GM19351 (cell line): ENCODE results near the gene DYRK3.
A peak's percentile ranks its signal among the peaks of the same experiment; 100 is the strongest.
"Not testable (repeated sequence)": the region's sequence is repeated elsewhere in the genome, so short reads cannot be mapped to it uniquely, and the experiment has no call there.

Experiments
- ATAC-seq: cut with Tn5 transposase; IDR thresholded peaks from one replicate; pipeline ENCODE4 v1.9.1; 2021; ENCODE audit warnings: mild to moderate bottlenecking, moderate library complexity; ENCODE audit not compliant: unreplicated experiment

DYRK3 gene

DNA sequence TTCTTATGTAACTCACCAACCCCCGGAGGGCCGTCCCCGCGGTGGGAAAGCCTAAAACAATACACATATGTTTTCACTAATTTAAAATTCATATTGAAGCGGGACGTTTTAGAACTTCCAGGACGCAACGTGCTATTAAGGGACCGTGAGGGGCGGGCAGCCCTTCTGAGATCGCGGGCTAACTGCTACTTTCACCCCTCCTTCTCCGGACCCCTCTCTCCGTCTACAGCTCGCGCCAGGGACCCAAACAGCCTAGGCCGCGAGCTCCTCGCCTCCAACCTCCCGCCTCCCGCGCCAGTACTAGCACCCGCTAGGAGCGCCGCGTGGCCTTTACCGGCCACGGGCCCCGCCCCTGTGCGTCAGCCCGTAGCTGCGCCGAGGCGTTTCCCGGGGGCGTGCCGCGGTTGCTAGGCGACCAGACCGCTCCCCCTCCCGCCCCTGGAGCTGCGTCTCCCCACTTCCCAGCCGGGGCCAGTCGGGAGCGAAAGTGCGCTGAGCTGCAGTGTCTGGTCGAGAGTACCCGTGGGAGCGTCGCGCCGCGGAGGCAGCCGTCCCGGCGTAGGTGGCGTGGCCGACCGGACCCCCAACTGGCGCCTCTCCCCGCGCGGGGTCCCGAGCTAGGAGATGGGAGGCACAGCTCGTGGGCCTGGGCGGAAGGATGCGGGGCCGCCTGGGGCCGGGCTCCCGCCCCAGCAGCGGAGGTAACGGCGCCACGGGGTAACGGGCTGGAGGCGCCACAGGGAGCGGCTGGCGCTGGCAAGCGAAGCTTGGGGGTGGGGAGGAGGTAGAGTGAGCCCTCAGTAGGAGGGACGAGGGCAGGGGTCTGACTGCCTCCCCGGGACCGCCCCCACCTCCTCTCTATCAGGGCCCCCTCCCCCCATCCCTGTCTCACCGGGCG is at the start of gene DYRK3:
DYRK3 (plus strand) TSS at position 457 of the 898 bp plus-strand sequence; CDS start at position 625, 168 bp downstream.
- ATAC-seq = peak; percentile 87

- no peak for ATAC-seq
These were observed 48.6 kb upstream of the DYRK3 start for GRCh38 chr1:206586501-206587445.

DNA sequence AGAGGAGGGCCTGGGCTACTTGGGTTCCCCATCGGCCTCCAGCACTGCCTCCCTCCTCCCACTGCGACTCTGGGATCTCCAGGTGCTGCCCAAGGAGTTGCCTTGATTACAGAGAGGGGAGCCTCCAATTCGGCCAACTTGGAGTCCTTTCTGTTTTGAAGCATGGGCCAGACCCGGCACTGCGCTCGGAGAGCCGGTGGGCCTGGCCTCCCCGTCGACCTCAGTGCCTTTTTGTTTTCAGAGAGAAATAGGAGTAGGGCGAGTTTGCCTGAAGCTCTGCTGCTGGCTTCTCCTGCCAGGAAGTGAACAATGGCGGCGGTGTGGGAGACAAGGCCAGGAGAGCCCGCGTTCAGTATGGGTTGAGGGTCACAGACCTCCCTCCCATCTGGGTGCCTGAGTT is 47.4 kb upstream of the DYRK3 start:
- ATAC-seq = no peak

GRCh38 chr1:206588492-206588891 is 46.8 kb upstream of the DYRK3 start:
- ATAC-seq = no peak

DNA sequence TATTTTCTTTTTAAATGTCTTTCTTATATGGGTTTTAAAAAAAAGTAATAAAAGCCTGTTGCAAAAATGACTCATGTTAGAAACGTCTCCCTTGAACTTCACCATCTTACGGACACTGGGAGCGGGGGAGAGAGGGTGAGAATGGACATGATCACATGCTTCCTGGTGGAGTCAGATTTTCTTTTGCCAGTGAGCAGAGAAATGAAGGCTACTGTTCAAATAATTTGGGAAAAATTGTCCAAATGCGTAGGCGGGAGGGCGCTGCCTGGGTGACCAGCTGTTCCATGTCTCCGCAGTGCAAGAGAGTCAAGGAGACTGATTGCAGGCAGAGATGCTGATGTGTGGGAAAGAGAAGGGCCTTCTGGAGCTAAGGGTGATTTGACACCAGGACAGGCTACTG is 46.1 kb upstream of the DYRK3 start:
- no peak for ATAC-seq

- ATAC-seq = no peak
These were observed 45.1 kb upstream of the DYRK3 start for GRCh38 chr1:206590025-206590758.

DNA sequence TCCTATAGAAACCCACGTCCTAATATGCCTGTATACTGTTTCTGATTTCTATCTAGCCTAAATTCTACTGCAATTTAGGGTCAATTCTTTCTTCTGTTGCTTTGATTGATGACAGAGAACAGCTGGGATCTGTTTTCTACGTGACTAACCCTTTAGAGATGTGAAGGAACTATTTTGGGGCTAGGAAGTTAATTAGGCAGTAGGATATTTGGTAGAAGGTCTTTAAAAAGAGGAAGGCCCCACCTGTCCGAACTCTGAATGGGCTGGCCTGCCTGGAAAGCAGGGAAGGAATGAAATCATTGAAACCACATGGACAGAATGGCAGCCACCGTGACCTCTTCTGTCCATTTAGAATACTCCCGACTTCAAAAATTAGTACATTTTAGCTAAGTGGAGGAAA is 44.1 kb upstream of the DYRK3 start:
- no peak for ATAC-seq

DNA sequence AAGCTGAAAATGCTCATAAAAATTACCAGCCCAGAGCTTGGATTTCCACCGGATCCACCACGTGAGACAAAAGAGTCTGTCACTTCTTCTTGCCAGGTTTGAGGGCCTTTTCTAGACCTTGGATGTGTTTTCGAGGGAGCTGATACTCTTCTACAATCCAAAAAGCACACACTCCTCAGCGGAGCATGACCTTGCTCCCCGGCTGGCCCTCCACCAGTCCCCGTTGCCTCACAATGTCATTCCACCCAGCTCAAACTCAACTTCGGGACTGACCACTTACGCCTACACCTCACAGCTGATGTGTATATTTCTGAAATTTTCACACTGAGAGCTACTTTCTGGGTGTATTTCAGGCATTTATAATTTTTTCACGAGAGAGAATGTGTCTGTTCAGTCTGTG is 43.6 kb upstream of the DYRK3 start:
- no peak for ATAC-seq

GRCh38 chr1:206593351-206593925 is 41.9 kb upstream of the DYRK3 start:
- no peak for ATAC-seq

DNA sequence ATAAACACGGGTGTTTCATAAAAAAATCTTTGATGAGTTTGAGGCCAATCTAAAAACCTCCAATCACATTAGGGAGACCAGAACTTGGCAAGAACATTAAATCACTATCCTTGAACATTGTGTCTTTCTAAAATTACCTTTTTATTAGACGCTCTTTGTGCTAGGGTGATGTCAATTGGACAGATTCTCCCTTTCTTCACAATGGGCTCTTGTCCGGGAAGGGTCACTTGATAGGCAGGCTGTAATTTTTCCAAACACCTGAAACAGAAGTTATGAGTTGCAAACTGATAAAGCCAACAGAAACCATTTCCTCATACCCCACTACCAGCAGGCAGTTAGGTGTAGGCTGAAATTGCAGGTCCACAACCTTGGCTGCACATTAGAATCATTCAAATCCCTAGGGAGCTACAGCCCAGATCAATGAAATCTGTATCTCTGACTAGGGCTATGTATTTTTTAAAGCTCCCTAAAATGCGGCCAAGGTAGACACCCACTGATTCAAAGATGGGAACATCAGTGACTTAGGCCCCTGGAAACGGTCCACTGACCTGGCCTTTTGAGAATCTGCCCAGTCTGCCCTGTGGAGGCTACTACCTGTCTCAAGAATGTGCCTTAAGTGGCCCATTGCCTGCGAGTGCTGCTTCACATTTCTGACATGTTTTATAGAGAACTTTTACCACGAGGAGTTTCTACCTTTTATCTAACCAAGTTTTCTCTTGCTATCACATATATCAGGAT is 39.6 kb upstream of the DYRK3 start:
- ATAC-seq = no peak

DNA sequence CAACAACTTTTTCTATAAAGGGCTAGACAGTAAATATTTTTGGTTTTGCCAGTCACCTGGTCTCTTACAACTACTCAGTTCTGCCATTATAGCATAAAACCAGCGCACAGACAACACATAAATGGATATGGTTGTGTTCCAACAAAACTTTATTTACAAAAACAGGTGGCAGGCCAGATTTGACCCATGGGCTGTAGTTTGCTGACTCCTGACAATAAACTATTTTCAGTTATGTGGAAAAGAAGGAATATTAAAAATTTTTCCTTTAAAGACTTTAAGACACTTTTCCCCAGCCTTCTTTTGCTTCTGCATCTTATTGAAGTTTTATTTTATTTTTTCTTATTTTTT is 39.0 kb upstream of the DYRK3 start:
- no peak for ATAC-seq

GRCh38 chr1:206600527-206600926 is 34.8 kb upstream of the DYRK3 start:
- no peak for ATAC-seq

GRCh38 chr1:206604861-206605260 is 30.5 kb upstream of the DYRK3 start:
- no peak for ATAC-seq

DNA sequence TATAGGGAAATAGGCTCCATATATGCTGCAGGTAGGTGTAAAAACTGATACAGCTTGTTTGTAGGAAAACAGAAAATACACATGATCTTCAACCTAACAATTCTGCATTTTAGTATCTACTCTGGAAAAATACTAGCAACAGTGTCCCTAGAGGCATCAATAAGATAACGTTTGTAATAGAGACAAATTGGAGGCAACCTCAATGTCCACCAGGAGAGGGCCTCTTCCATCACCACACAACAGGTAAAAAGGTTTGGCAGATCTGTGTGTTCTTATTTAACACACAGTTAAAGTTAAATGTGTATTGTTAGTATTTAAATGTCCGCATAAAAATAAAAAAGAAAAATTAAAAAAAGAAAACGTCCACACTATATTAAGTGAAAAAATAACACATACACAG is 28.5 kb upstream of the DYRK3 start:
- no peak for ATAC-seq

DNA sequence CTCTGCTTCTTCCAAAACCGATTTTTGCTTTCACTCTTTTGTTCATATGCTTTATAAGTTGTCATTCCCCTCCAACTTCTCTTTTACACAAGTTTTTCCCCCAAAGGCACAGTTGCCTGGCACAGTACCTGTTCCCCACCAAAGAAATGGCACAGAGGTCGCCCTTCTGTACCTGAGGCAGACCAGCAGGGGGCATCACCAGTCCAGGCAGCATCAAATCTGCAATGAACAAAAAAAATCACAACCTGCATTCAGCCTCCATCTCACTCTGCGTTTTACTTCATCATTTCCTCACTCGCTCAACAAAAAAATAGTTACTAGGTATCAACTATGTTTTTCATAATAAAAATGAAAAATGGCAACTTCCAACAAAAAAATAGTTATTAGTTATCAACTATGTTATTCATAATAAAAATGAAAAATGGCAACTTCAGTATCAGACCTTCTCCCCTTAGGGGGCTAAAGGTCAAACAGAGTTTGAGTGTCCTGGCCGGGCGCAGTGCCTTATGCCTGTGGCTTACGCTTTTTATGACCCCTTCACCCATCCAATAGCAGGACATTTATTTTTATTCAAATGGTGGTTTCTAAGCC is 27.1 kb upstream of the DYRK3 start:
- ATAC-seq = no peak

- no peak for ATAC-seq
These were observed 25.9 kb upstream of the DYRK3 start for GRCh38 chr1:206609229-206609991.

- peak; percentile 84 for ATAC-seq
These were observed 23.0 kb upstream of the DYRK3 start, which contains the start of gene EIF2D for GRCh38 chr1:206612129-206612876. Gene EIF2D (minus strand): TSS chr1:206612465. CDS start chr1:206612342, 123 bp downstream.

DNA sequence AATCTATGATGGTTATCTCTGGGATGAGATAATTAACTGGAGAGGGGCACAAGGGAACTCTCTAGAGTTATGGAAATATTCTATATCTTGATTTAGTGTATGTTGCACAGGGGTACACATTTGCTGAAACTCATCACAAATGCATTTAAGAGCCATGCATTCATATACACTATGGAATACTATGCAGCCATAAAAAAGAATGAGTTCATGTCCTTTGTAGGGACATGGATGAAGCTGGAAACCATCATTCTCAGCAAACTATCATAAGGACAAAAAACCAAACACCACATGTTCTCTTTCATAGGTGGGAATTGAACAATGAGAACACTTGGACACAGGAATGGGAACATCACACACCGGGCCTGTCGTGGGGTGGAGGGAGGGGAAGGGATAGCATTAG is 8.9 kb upstream of the DYRK3 start:
- ATAC-seq = not testable (repeated sequence)
